Esophagus squamous epithelium (tissue), 4 donors: ENCODE measurements around the gene UGP2.

Source experiments
- POLR2A ChIP-seq, 4 donors: fragments of 450-650 bp; IDR thresholded peaks; one replicate each; pipeline ENCODE4 v1.6.1; 2017; ENCODE audit warnings: antibody characterized with exemption in 4 of 4, mild to moderate bottlenecking in 4 of 4, moderate library complexity in 3 of 4
- TF ChIP-seq, protein P1 (sequence below), 6 experiments: fragments of 450-650 bp in 4 of 6; fragments of 200-600 bp in 2 of 6; sonication (generic) in 2 of 6; IDR thresholded peaks; one replicate each; pipeline ENCODE4 v1.5.1; 2016 to 2019; ENCODE audit warnings: antibody characterized with exemption in 6 of 6, mild to moderate bottlenecking in 4 of 6, moderate library complexity in 4 of 6

DNA sequence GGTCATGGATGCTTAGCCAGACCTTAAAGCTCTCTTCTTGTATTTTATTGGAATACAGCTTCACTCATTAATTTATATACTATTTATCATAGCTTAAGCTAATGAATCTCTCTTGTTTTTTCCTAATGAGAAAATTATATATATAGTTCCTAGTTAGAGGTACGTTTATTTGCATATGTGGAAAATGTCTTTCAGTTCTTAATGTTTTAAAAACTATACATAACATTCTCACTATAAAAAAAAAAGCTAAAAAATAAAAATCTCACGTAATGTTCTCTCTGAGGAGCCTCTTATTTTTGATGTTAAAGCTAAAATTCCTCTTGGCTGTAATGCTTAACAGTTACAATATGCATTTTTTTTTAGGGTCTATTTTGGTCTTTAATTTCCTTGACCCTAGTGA, 16.6 kb downstream of the UGP2 start:
- TF ChIP-seq POLR2A (IDR thresholded peaks at IDR 0.05) = no peak
- TF ChIP-seq, protein P1, sequence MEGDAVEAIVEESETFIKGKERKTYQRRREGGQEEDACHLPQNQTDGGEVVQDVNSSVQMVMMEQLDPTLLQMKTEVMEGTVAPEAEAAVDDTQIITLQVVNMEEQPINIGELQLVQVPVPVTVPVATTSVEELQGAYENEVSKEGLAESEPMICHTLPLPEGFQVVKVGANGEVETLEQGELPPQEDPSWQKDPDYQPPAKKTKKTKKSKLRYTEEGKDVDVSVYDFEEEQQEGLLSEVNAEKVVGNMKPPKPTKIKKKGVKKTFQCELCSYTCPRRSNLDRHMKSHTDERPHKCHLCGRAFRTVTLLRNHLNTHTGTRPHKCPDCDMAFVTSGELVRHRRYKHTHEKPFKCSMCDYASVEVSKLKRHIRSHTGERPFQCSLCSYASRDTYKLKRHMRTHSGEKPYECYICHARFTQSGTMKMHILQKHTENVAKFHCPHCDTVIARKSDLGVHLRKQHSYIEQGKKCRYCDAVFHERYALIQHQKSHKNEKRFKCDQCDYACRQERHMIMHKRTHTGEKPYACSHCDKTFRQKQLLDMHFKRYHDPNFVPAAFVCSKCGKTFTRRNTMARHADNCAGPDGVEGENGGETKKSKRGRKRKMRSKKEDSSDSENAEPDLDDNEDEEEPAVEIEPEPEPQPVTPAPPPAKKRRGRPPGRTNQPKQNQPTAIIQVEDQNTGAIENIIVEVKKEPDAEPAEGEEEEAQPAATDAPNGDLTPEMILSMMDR (IDR thresholded peaks at IDR 0.05) = no peak
